Stimulated activated CD8-positive, alpha-beta memory T cell treated with anti-CD3 and anti-CD28 coated beads, Interleukin-4, amount 100 ng/mL, for 1 hour (primary cell): ENCODE measurements around the gene NCKAP5.

Experiments
- DNase-seq, 2 donors: peaks; one replicate each; pipeline ENCODE4 v3.0.0-alpha.2; 2020; ENCODE audit warnings: low read depth in 2 of 2, low spot score in 1 of 2

NCKAP5 gene

GRCh38 chr2:132652474-132652873, 915.8 kb downstream of the NCKAP5 start:
- no peak for DNase-seq

DNA sequence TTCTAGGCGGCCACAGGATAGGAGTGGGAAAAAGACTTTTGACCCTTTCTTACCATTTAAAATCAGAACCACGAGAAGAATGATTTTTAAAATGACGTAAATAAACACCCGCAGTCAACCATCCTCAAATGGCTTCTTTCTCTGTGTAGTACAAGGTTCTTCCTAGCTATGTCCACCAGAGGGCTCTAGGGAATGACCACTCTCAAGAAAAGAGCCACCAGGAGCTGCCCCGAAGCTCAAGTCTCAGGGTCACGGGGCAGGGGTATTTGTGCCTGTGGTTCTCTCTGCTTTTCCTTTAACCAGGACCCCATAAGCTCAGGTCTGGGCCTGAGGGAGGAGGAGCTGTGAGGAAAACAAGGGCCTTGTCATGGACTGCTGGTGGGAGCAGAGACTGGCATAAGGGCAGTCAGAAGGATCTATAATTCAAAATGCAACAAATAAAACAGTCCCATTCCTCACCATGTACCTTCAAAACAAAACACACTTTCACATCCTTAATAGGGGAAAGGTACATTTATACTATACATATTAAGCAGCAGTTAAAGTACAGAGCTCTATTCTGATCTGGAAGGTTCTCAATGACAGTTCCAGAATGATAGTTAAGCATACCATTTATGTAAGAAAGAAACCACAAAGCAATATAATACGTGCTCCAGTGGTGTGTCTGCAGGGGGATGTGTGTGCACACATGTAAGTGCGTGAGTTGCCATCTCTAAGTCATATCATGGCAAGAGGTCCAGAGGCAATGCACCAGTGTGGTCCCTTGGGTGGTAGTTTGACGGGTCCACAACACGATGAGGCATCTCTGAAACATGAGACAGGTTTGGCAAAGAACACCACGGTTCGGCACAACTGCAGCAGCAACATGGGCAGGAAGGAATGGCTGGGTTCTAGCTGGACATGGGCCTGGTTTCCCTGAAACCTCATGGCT, 916.9 kb downstream of the NCKAP5 start:
- DNase-seq: no peak

DNA sequence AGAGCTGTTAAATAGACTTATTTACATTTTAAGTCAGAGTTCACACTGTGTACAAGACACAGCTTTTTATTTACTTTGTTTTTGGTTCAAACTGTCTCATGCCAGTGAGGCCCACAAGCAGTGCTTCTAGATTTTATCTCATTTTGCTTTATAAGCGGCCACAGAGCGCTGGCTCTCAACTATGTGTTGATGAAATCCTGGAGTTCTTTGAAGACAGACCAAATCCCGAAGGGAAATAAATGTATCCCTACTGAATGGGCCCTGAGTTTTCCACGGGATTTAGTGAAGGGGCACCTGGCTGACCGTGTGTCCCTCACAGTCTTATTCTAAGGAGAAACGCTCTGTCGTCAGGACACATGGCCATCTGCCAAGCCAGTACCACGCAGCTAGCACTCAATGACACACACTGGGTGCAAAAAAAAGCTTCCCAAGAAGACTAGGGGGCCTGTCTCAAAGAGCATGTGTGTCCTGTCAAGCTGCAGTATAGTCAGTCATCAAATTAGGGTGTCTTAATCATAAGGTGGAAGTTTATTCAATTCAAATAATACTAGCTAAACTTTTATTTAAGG, 921.6 kb downstream of the NCKAP5 start:
- DNase-seq: no peak

GRCh38 chr2:132645722-132646539, 922.3 kb downstream of the NCKAP5 start:
- no peak for DNase-seq

DNA sequence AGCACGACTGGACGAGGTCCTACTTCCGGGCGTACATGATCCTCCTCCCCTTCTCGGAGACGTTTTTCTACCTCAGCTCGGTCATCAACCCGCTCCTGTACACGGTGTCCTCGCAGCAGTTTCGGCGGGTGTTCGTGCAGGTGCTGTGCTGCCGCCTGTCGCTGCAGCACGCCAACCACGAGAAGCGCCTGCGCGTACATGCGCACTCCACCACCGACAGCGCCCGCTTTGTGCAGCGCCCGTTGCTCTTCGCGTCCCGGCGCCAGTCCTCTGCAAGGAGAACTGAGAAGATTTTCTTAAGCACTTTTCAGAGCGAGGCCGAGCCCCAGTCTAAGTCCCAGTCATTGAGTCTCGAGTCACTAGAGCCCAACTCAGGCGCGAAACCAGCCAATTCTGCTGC, 923.1 kb downstream of the NCKAP5 start:
- no peak for DNase-seq

GRCh38 chr2:132642415-132642814, 925.8 kb downstream of the NCKAP5 start:
- DNase-seq: no peak

- no peak for DNase-seq
Measured at GRCh38 chr2:132641819-132642218, 926.4 kb downstream of the NCKAP5 start.

- no peak for DNase-seq
Measured at GRCh38 chr2:132640116-132640515, 928.1 kb downstream of the NCKAP5 start.

- no peak for DNase-seq
Measured at GRCh38 chr2:132638313-132639040, 929.8 kb downstream of the NCKAP5 start.

GRCh38 chr2:132636346-132636745, 931.9 kb downstream of the NCKAP5 start:
- DNase-seq: no peak

- no peak for DNase-seq
Measured at GRCh38 chr2:132633635-132634034, 934.6 kb downstream of the NCKAP5 start.

DNA sequence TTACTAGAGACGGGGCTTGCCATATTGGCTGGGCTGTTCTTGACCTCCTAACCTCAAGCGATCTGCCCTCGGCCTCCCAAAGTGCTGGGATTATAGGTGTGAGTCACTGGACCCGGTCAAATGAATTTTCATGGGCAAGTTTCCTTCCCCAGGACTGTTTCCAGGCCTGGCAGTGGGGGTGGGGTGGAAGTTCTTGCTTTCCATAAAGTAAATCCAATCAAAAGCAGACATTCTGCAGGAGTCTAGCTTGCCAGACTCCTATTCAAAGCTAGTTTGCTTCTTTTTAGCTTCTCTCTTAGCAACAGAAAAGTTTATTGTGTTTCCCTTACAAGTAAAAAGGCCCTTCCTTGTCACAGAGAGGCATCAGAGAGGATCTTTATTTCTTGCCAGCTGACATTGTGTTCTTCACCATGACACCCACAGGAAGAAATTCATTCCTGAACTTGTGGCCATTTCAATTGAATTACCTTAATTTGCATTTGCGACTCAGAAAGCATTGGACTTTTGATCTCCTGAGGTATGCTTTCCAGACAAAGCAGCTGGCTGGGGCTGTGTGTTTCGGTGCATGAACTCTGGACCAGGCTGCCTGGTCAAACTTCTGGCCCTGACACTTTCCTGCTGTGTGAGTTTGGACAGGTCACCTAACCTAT, 936.1 kb downstream of the NCKAP5 start:
- DNase-seq: no peak

DNA sequence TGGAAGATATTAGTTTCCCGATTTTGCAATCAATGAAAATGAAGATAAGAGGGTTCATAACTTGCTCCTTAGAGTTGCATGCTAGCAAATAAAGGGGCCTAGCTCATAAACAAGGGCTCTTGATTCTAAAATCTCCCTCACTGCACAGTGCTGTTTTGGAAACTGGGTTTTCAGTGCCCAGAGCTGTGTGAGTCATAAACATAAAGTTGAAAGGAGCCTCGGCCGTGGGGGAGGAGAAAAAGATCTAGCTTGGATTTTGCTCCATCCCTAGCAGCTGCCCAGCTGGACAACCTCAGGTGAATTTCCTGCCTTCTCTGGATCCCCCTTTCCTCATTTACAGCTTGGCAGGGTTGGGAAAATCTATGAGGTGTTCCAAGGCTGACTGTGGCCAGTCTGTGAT, 940.7 kb downstream of the NCKAP5 start:
- no peak for DNase-seq

GRCh38 chr2:132623096-132623839, 945.0 kb downstream of the NCKAP5 start:
- no peak for DNase-seq
